DMS53 treated with DMSO at 0.1 percent for 48 hours (cell line): Measurements from ENCODE around the gene MRNIP.
"Not testable (repeated sequence)": the region's sequence is repeated elsewhere in the genome, so short reads cannot be mapped to it uniquely, and the experiment has no call there.

Experiments used
- DNase-seq: peaks from one replicate; lab custom pipeline; 2025; ENCODE audit not compliant: unreplicated experiment; lab: John Stamatoyannopoulos, UW

Gene MRNIP

GRCh38 chr5:179840766-179841165 is 17.9 kb downstream of the MRNIP start:
- no peak for DNase-seq

GRCh38 chr5:179840321-179840720 is 18.3 kb downstream of the MRNIP start:
- DNase-seq, result no peak

- no peak for DNase-seq
Observed at GRCh38 chr5:179839328-179840256, 19.0 kb downstream of the MRNIP start.

- DNase-seq, result no peak
Observed at GRCh38 chr5:179837076-179838011, 21.3 kb downstream of the MRNIP start.

GRCh38 chr5:179836225-179837019 is 22.2 kb downstream of the MRNIP start:
- no peak for DNase-seq

DNA sequence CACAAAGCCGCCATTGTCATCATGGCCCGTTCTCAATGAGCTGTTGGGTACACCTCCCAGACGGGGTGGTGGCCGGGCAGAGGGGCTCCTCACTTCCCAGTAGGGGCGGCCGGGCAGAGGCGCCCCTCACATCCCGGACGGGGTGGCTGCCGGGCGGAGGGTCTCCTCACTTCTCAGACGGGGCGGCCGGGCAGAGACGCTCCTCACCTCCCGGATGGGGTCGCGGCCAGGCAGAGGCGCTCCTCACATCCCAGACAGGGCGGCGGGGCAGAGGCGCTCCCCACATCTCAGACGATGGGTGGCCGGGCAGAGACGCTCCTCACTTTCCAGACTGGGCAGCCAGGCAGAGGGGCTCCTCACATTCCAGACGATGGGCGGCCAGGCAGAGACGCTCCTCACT is 23.7 kb downstream of the MRNIP start:
- DNase-seq, result not testable (repeated sequence)

- DNase-seq, result no peak
Observed at GRCh38 chr5:179834120-179834519, 24.5 kb downstream of the MRNIP start.

GRCh38 chr5:179833709-179834070 is 24.9 kb downstream of the MRNIP start:
- DNase-seq, result no peak

GRCh38 chr5:179833056-179833708 is 25.4 kb downstream of the MRNIP start:
- DNase-seq, result no peak

DNA sequence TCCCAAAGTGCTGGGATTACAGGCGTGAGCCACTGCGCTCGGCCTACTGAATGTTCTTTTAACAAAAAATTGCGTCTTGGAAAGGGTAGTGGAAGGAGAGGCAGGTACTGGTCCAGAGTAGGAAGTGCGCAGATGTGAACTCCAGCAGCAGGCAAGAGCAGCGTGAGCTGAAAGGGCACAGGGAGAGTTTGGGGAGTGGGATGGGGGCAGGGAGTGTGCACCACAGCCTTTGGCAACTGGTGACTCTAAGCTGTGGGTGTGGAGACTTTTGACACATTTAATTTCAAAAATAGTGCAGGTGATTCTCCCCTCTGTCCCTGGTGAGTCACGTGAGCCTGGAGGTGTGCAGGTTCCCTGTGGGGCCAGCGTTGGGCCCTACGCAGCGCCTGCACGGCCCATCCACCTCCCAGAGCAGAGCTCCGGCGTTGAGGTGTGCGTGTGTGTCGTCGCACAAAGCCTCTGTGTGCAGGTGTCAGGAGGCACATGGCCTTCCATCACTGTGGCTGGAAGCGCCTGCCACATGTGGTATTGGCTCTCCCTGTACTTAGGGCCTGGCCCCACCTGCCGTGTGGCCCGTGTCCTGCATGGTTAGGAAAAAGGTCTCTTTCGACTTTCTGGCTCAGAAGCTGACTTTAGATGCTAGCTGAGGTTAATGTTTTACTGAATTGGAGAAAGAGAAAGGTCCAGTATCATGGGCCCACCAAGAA is 26.4 kb downstream of the MRNIP start:
- DNase-seq, result no peak

GRCh38 chr5:179830818-179831468 is 27.7 kb downstream of the MRNIP start:
- no peak for DNase-seq

GRCh38 chr5:179829732-179830435 is 28.7 kb downstream of the MRNIP start:
- DNase-seq, result no peak

GRCh38 chr5:179828756-179829421 is 29.7 kb downstream of the MRNIP start:
- no peak for DNase-seq

- DNase-seq, result no peak
Observed at GRCh38 chr5:179827680-179828079, 30.9 kb downstream of the MRNIP start.

DNA sequence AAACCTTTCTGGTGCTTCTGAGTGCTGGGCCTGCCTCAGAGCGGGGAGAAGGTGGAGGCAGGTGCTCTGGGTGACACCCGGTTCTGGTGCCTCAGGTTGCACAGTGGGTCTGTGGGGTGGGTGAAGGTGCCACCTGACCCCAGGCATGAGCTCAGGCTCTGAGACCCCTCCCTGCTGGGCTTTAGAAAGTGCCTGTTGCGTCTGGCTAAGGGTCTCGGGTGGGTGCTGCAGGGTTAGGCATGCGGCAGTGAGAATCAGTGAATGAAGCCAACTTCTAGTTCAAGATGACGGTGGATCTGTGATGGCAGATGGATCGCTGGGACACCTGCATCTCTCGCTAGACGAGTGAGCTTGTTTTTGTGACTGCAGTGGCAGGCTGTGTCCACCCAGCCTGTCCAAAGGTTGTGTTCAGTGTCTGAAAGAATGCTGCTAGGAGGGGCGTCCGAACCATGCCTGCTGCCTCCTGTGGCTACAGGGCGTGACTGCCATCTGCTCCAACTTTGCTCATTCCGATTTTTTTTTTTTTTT is 32.9 kb downstream of the MRNIP start:
- no peak for DNase-seq

DNA sequence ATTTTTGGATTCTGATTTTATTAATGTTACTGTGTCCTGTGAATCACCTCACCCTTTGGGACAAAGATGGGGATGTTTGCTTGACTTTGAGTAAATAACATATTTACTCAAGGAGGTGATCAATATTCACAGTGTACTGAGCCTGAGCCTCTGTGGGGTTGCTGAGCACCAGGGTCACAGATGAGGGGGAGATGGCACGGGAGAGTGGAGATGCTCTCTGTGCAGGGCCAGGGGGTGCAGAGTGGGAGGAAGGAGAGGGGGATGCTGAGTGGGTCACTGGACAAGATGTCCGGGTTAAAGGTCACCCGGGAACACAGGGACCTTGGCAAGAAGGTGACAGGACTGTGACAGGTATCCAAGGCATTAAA is 33.9 kb downstream of the MRNIP start:
- no peak for DNase-seq

GRCh38 chr5:179823937-179824744 is 34.5 kb downstream of the MRNIP start:
- no peak for DNase-seq
